Erythroblast (primary cell): ENCODE data around the gene SLC17A8.

Experiments
- GATA1 ChIP-seq: IDR thresholded peaks from 2 replicates; pipeline ENCODE4 v1.6.1; 2011; ENCODE audit warnings: low read depth, mild to moderate bottlenecking, control low read depth, low read length, moderate library complexity
- POLR2A ChIP-seq: IDR thresholded peaks from 2 replicates; pipeline ENCODE4 v1.6.1; 2011; ENCODE audit warnings: mild to moderate bottlenecking, low read length

GRCh38 chr12:100324498-100324897 is 32.4 kb upstream of the SLC17A8 start:
- TF ChIP-seq POLR2A (no peak), GATA1 (no peak)
